SK-N-SH (cell line): Measurements from ENCODE around the gene COBLL1.

ENCODE experiments used
- CHD2 ChIP-seq: fragments of 150-350 bp; IDR thresholded peaks from 2 replicates; pipeline ENCODE4 v1.6.1; 2018; ENCODE audit warnings: low read length; ENCODE audit not compliant: partially characterized antibody
- EP300 ChIP-seq, 2 experiments: IDR thresholded peaks; 2 replicates each; pipeline versions ENCODE4 v1.4.0 to v1.6.1; 2012; ENCODE audit warnings: borderline replicate concordance in 1 of 2, low read depth in 1 of 2, low read length in 1 of 2
- EZH2phosphoT487 ChIP-seq: fragments of 200-600 bp; sonication (generic); IDR thresholded peaks from 2 replicates; pipeline ENCODE4 v1.6.1; 2017; ENCODE audit warnings: low read depth, mixed run types, mild to moderate bottlenecking, antibody characterized with exemption, moderate library complexity, borderline replicate concordance
- FOSL2 ChIP-seq: IDR thresholded peaks from 2 replicates; pipeline ENCODE4 v1.4.0; 2012; ENCODE audit warnings: low read depth, mild to moderate bottlenecking, moderate library complexity, borderline replicate concordance
- NFIC ChIP-seq: IDR thresholded peaks from 2 replicates; pipeline ENCODE4 v1.4.0; 2012; ENCODE audit warnings: borderline replicate concordance
- RCOR1 ChIP-seq: fragments of 150-350 bp; IDR thresholded peaks from 2 replicates; pipeline ENCODE4 v1.6.1; 2017; ENCODE audit warnings: antibody characterized with exemption, low read length
- SMC3 ChIP-seq: IDR thresholded peaks from 2 replicates; pipeline ENCODE4 v1.6.1; 2012; ENCODE audit warnings: low read depth, low read length, improper control_type of control experiment
- TAF1 ChIP-seq: IDR thresholded peaks from 2 replicates; pipeline ENCODE4 v1.6.1; 2012; ENCODE audit warnings: low read depth, mild to moderate bottlenecking, low read length, moderate library complexity, borderline replicate concordance
- TEAD4 ChIP-seq: IDR thresholded peaks from 2 replicates; pipeline ENCODE4 v1.4.0; 2012; ENCODE audit warnings: mild to moderate bottlenecking, borderline replicate concordance; ENCODE audit not compliant: insufficient read depth
- YY1 ChIP-seq: IDR thresholded peaks from 2 replicates; pipeline ENCODE4 v1.4.0; 2012; ENCODE audit warnings: low read depth, mild to moderate bottlenecking
- TF ChIP-seq, protein P1 (sequence below): fragments of 200-600 bp; sonication (generic); IDR thresholded peaks from 2 replicates; pipeline ENCODE4 v1.6.1; 2017; ENCODE audit warnings: antibody characterized with exemption, mild to moderate bottlenecking, moderate library complexity

DNA sequence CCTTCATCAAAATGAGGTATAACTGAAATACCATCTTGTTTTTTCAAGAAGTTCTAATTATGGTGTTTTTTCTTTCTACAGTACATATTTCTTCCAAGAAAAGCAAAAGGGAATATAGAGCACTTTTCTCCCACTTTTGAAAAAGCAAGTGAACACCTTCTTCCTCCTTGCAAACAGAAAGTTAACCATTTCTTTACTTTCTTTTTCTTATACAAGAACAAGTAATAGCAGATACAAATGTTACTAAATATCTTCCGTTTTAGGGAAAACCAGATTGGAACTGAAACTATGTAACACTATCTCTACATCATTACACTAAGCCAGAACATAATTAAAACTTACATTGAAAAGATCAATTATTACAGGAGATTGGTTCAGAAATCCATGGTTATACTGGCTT is 44.0 kb downstream of the COBLL1 start:
- TF ChIP-seq TAF1 (no peak), NFIC (no peak), FOSL2 (no peak), YY1 (no peak), SMC3 (no peak), EZH2phosphoT487 (no peak), RCOR1 (no peak), TEAD4 (no peak), EP300 (IDR thresholded peaks at IDR 0.05; ENCODE audit: borderline replicate concordance in 1 of 2, low read depth in 1 of 2, low read length in 1 of 2) (no peak), CHD2 (no peak)
- TF ChIP-seq, protein P1, sequence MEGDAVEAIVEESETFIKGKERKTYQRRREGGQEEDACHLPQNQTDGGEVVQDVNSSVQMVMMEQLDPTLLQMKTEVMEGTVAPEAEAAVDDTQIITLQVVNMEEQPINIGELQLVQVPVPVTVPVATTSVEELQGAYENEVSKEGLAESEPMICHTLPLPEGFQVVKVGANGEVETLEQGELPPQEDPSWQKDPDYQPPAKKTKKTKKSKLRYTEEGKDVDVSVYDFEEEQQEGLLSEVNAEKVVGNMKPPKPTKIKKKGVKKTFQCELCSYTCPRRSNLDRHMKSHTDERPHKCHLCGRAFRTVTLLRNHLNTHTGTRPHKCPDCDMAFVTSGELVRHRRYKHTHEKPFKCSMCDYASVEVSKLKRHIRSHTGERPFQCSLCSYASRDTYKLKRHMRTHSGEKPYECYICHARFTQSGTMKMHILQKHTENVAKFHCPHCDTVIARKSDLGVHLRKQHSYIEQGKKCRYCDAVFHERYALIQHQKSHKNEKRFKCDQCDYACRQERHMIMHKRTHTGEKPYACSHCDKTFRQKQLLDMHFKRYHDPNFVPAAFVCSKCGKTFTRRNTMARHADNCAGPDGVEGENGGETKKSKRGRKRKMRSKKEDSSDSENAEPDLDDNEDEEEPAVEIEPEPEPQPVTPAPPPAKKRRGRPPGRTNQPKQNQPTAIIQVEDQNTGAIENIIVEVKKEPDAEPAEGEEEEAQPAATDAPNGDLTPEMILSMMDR: no peak
